HFF-Myc (cell line): ENCODE data around the gene DMWD.

Experiments
- DNase-seq: peaks from one replicate; pipeline ENCODE4 v3.0.0-alpha.2; 2011; ENCODE audit warnings: low read depth; ENCODE audit errors: extremely low read depth
- H3K4me3 ChIP-seq: replicated peaks from 2 replicates; pipeline ENCODE4 v1.5.1; 2011; ENCODE audit warnings: low read depth, mild to moderate bottlenecking, control low read depth, low read length
- CTCF ChIP-seq: IDR thresholded peaks from 2 replicates; pipeline ENCODE4 v1.5.1; 2012; ENCODE audit warnings: mild to moderate bottlenecking, low read depth, low read length, control low read depth; ENCODE audit errors: missing control alignments

The DMWD gene

GRCh38 chr19:45782162-45782691 is 10.4 kb downstream of the DMWD start, which contains the start of gene DMPK:
Gene DMPK (minus strand): TSS chr19:45782490. CDS start chr19:45782352, 138 bp downstream.
- no peak for TF ChIP-seq CTCF
- DNase-seq = no peak
- peak within 1 kb of the TSS; percentile 25 for H3K4me3 ChIP-seq

GRCh38 chr19:45781214-45782161 is 11.2 kb downstream of the DMWD start:
- H3K4me3 ChIP-seq = peak overlapping the region; percentile 25
- no peak for TF ChIP-seq CTCF
- no peak for DNase-seq

- H3K4me3 ChIP-seq = no peak overlapping the region
- no peak for TF ChIP-seq CTCF
- DNase-seq = no peak
Observed at GRCh38 chr19:45780448-45781213, 12.0 kb downstream of the DMWD start.

- no peak for DNase-seq
- H3K4me3 ChIP-seq = no peak overlapping the region
- no peak for TF ChIP-seq CTCF
Observed at GRCh38 chr19:45780146-45780447, 12.5 kb downstream of the DMWD start.

- TF ChIP-seq CTCF = peak; percentile 16
Observed at GRCh38 chr19:45779231-45780145, 13.2 kb downstream of the DMWD start.

More at GRCh38 chr19:45779231-45780145, 13.2 kb downstream of the DMWD start:
- no peak for DNase-seq
- no peak overlapping the region for H3K4me3 ChIP-seq
